Measurements from ENCODE around the gene FYB2.

The FYB2 gene

GRCh38 chr1:56854521-56855099 lies 35.4 kb upstream of the FYB2 start, which contains the start of gene C8A:
Gene C8A, plus strand, starts transcription at chr1:56854797. Its CDS starts 105 bp downstream, at chr1:56854902.
- no peak within 1 kb of the TSS for H3K4me3 ChIP-seq (ENCODE audit: insufficient read depth, low read length, poor library complexity, severe bottlenecking)
- TF ChIP-seq CTCF (IDR thresholded peaks at IDR 0.05; ENCODE audit: insufficient read depth, low read length, poor library complexity, severe bottlenecking) (no peak), EZH2phosphoT487 (conservative IDR thresholded peaks at IDR 0.05; ENCODE audit: low read length) (no peak)
- H3K27ac ChIP-seq (ENCODE audit: low read depth, low read length): no peak within 1 kb of the TSS
- H3K36me3 ChIP-seq (ENCODE audit: low read length): no peaks in the 10 kb centered on the region
- H3K9ac ChIP-seq (ENCODE audit: low read length): no peak within 1 kb of the TSS
- no peak within 1 kb of the TSS for H2AFZ ChIP-seq (ENCODE audit: low read depth, low read length, severe bottlenecking)
- H3F3A ChIP-seq (ENCODE audit: insufficient read depth): no peaks in the 10 kb centered on the region
- no peaks in the 10 kb centered on the region for H3K9me3 ChIP-seq (ENCODE audit: insufficient read depth, low read length)
- H3K79me2 ChIP-seq (ENCODE audit: insufficient read depth, low read length): no peaks in the 10 kb centered on the region
- H3K4me2 ChIP-seq (ENCODE audit: low read depth, low read length, poor library complexity, severe bottlenecking): no peak within 1 kb of the TSS
- no peaks in the 10 kb centered on the region for H3K27me3 ChIP-seq (ENCODE audit: low read length)
- H3K9me2 ChIP-seq (replicated peaks; ENCODE audit: insufficient read depth, low read length): peaks cover 5% of the 10 kb centered on the region
- H4K20me1 ChIP-seq (ENCODE audit: low read depth, low read length): no peaks in the 10 kb centered on the region

- H3K4me2 ChIP-seq (ENCODE audit: low read depth, low read length, poor library complexity, severe bottlenecking): no peak overlapping the region
- no peak overlapping the region for H3K9ac ChIP-seq (ENCODE audit: low read length)
- no peaks in the 10 kb centered on the region for H3K36me3 ChIP-seq (ENCODE audit: low read length)
- no peak overlapping the region for H2AFZ ChIP-seq (ENCODE audit: low read depth, low read length, severe bottlenecking)
- no peaks in the 10 kb centered on the region for H3K27me3 ChIP-seq (ENCODE audit: low read length)
- no peaks in the 10 kb centered on the region for H3F3A ChIP-seq (ENCODE audit: insufficient read depth)
- no peaks in the 10 kb centered on the region for H3K9me3 ChIP-seq (ENCODE audit: insufficient read depth, low read length)
- H4K20me1 ChIP-seq (ENCODE audit: low read depth, low read length): no peaks in the 10 kb centered on the region
- H3K79me2 ChIP-seq (ENCODE audit: insufficient read depth, low read length): no peaks in the 10 kb centered on the region
- no peak overlapping the region for H3K27ac ChIP-seq (ENCODE audit: low read depth, low read length)
- peaks cover 5% of the 10 kb centered on the region for H3K9me2 ChIP-seq (replicated peaks; ENCODE audit: insufficient read depth, low read length)
- H3K4me3 ChIP-seq (ENCODE audit: insufficient read depth, low read length, poor library complexity, severe bottlenecking): no peak overlapping the region
- TF ChIP-seq EZH2phosphoT487 (conservative IDR thresholded peaks at IDR 0.05; ENCODE audit: low read length) (no peak), CTCF (IDR thresholded peaks at IDR 0.05; ENCODE audit: insufficient read depth, low read length, poor library complexity, severe bottlenecking) (no peak)
These were observed 33.3 kb upstream of the FYB2 start for GRCh38 chr1:56852476-56852875.

GRCh38 chr1:56850922-56851321 lies 31.7 kb upstream of the FYB2 start:
- H4K20me1 ChIP-seq (ENCODE audit: low read depth, low read length): no peaks in the 10 kb centered on the region
- no peaks in the 10 kb centered on the region for H3K9me3 ChIP-seq (ENCODE audit: insufficient read depth, low read length)
- H3K36me3 ChIP-seq (ENCODE audit: low read length): no peaks in the 10 kb centered on the region
- no peak overlapping the region for H2AFZ ChIP-seq (ENCODE audit: low read depth, low read length, severe bottlenecking)
- no peak overlapping the region for H3K27ac ChIP-seq (ENCODE audit: low read depth, low read length)
- no peaks in the 10 kb centered on the region for H3F3A ChIP-seq (ENCODE audit: insufficient read depth)
- TF ChIP-seq EZH2phosphoT487 (conservative IDR thresholded peaks at IDR 0.05; ENCODE audit: low read length) (no peak), CTCF (IDR thresholded peaks at IDR 0.05; ENCODE audit: insufficient read depth, low read length, poor library complexity, severe bottlenecking) (no peak)
- H3K9me2 ChIP-seq (replicated peaks; ENCODE audit: insufficient read depth, low read length): peaks cover 5% of the 10 kb centered on the region
- no peak overlapping the region for H3K4me3 ChIP-seq (ENCODE audit: insufficient read depth, low read length, poor library complexity, severe bottlenecking)
- H3K27me3 ChIP-seq (ENCODE audit: low read length): no peaks in the 10 kb centered on the region
- no peak overlapping the region for H3K4me2 ChIP-seq (ENCODE audit: low read depth, low read length, poor library complexity, severe bottlenecking)
- H3K9ac ChIP-seq (ENCODE audit: low read length): no peak overlapping the region
- H3K79me2 ChIP-seq (ENCODE audit: insufficient read depth, low read length): no peaks in the 10 kb centered on the region

Data from SU-DHL-6 (cell line).